MM.1S (cell line): ENCODE results near the gene MDM1.

Source experiments
- DNase-seq: peaks from one replicate; pipeline ENCODE4 v3.0.0-alpha.2; 2015
- H2AFZ ChIP-seq: fragments of 300-600 bp; sonication (generic); 2 replicates; pipeline ENCODE4 v1.6.0; 2016; ENCODE audit warnings: antibody characterized with exemption, low read length
- H3F3A ChIP-seq: fragments of 300-600 bp; sonication (generic); 2 replicates; pipeline ENCODE4 v1.6.1; 2016; ENCODE audit warnings: mild to moderate bottlenecking, antibody characterized with exemption, low read length, moderate library complexity, mixed read lengths; ENCODE audit not compliant: insufficient read depth
- H3K27ac ChIP-seq: fragments of 300-600 bp; sonication (generic); 2 replicates; pipeline ENCODE4 v1.5.1; 2016; ENCODE audit warnings: mild to moderate bottlenecking, low read length
- H3K27me3 ChIP-seq: fragments of 300-600 bp; sonication (generic); replicated peaks from 2 replicates; pipeline ENCODE4 v1.6.0; 2016; ENCODE audit warnings: low read length; ENCODE audit not compliant: insufficient read depth
- H3K36me3 ChIP-seq: fragments of 300-600 bp; sonication (generic); replicated peaks from 2 replicates; pipeline ENCODE4 v1.6.1; 2016; ENCODE audit warnings: mild to moderate bottlenecking, low read length, mixed read lengths; ENCODE audit not compliant: insufficient read depth
- H3K4me1 ChIP-seq: fragments of 300-600 bp; sonication (generic); 2 replicates; pipeline ENCODE4 v1.6.1; 2016; ENCODE audit warnings: low read length, mixed read lengths
- H3K4me2 ChIP-seq: fragments of 300-600 bp; sonication (generic); 2 replicates; pipeline ENCODE4 v1.6.0; 2016; ENCODE audit warnings: low read depth, low read length
- H3K4me3 ChIP-seq: fragments of 300-600 bp; sonication (generic); 2 replicates; pipeline ENCODE4 v1.5.1; 2016; ENCODE audit warnings: low read length, mixed read lengths
- H3K79me2 ChIP-seq: fragments of 300-600 bp; sonication (generic); 2 replicates; pipeline ENCODE4 v1.6.1; 2016; ENCODE audit warnings: mixed run types, low read length, mixed read lengths
- H3K9ac ChIP-seq: fragments of 300-600 bp; sonication (generic); 2 replicates; pipeline ENCODE4 v1.6.1; 2016; ENCODE audit warnings: low read length, mixed read lengths
- H3K9me2 ChIP-seq: fragments of 300-600 bp; sonication (generic); replicated peaks from 2 replicates; pipeline ENCODE4 v1.6.1; 2016; ENCODE audit warnings: mild to moderate bottlenecking, low read length, mixed read lengths; ENCODE audit not compliant: insufficient read depth
- H3K9me3 ChIP-seq: fragments of 300-600 bp; sonication (generic); replicated peaks from 2 replicates; pipeline ENCODE4 v1.6.1; 2016; ENCODE audit warnings: mild to moderate bottlenecking, low read length, mixed read lengths; ENCODE audit not compliant: insufficient read depth
- H4K20me1 ChIP-seq: fragments of 300-600 bp; sonication (generic); 2 replicates; pipeline ENCODE4 v1.6.1; 2016; ENCODE audit warnings: mild to moderate bottlenecking, low read length, moderate library complexity, mixed read lengths; ENCODE audit not compliant: insufficient read depth
- CTCF ChIP-seq: fragments of 300-600 bp; sonication (generic); IDR thresholded peaks from 2 replicates; pipeline ENCODE4 v1.5.1; 2016; ENCODE audit warnings: antibody characterized with exemption, low read length, mixed read lengths
- EZH2 ChIP-seq: fragments of 300-600 bp; sonication (generic); optimal IDR thresholded peaks from 2 replicates; pipeline ENCODE3; 2017; ENCODE audit warnings: low read depth, mild to moderate bottlenecking, antibody characterized with exemption, low read length, mixed read lengths
- EZH2phosphoT487 ChIP-seq: fragments of 300-600 bp; sonication (generic); IDR thresholded peaks from 2 replicates; pipeline ENCODE4 v1.6.1; 2018; ENCODE audit warnings: antibody characterized with exemption, low read length

The MDM1 gene

GRCh38 chr12:68327896-68328295, 4.3 kb downstream of the MDM1 start:
- Histone ChIP-seq H3K4me1 (peaks cover 6% of the 10 kb centered on the region; the same call in 1 of the 2 replicates), H4K20me1 (no peaks in the 10 kb centered on the region), H3K9me3 (no peaks in the 10 kb centered on the region), H2AFZ (no peak overlapping the region), H3K4me2 (no peak overlapping the region), H3K4me3 (no peak overlapping the region), H3K79me2 (0 out of 2 replicates have a peak, but pooled peaks cover 3% of the 10 kb centered on the region), H3K9me2 (no peaks in the 10 kb centered on the region), H3F3A (no peaks in the 10 kb centered on the region), H3K27ac (no peak overlapping the region), H3K27me3 (no peaks in the 10 kb centered on the region), H3K36me3 (no peaks in the 10 kb centered on the region), H3K9ac (no peak overlapping the region)
- TF ChIP-seq EZH2phosphoT487 (no peak), CTCF (no peak), EZH2 (no peak)
- DNase-seq = no peak

GRCh38 chr12:68326716-68327115, 5.4 kb downstream of the MDM1 start:
- H3F3A ChIP-seq = no peaks in the 10 kb centered on the region
- no peak overlapping the region for H2AFZ ChIP-seq
- H4K20me1 ChIP-seq = no peaks in the 10 kb centered on the region
- H3K9me3 ChIP-seq = no peaks in the 10 kb centered on the region
- H3K9ac ChIP-seq = no peak overlapping the region
- no peak overlapping the region for H3K4me2 ChIP-seq
- H3K27me3 ChIP-seq = no peaks in the 10 kb centered on the region
- no peak overlapping the region for H3K27ac ChIP-seq
- peaks cover 6% of the 10 kb centered on the region; the same call in 1 of the 2 replicates for H3K4me1 ChIP-seq
- no peak overlapping the region for H3K4me3 ChIP-seq
- H3K79me2 ChIP-seq = 0 out of 2 replicates have a peak, but pooled peaks cover 3% of the 10 kb centered on the region
- H3K9me2 ChIP-seq = no peaks in the 10 kb centered on the region
- DNase-seq = no peak
- TF ChIP-seq EZH2 = no peak
- no peak for TF ChIP-seq CTCF
- no peak for TF ChIP-seq EZH2phosphoT487
- H3K36me3 ChIP-seq = no peaks in the 10 kb centered on the region

GRCh38 chr12:68325966-68326365, 6.2 kb downstream of the MDM1 start:
- H3K79me2 ChIP-seq = no peaks in the 10 kb centered on the region
- H3K9me3 ChIP-seq = no peaks in the 10 kb centered on the region
- no peaks in the 10 kb centered on the region for H3K36me3 ChIP-seq
- no peaks in the 10 kb centered on the region for H3K9me2 ChIP-seq
- no peak overlapping the region for H3K4me3 ChIP-seq
- no peak overlapping the region for H3K9ac ChIP-seq
- no peak overlapping the region for H3K4me2 ChIP-seq
- no peaks in the 10 kb centered on the region for H3K27me3 ChIP-seq
- H3K27ac ChIP-seq = no peak overlapping the region
- TF ChIP-seq EZH2 (no peak), EZH2phosphoT487 (no peak), CTCF (no peak)
- no peaks in the 10 kb centered on the region for H3F3A ChIP-seq
- no peak for DNase-seq
- H3K4me1 ChIP-seq = peaks cover under 1% of the 10 kb centered on the region; the same call in 1 of the 2 replicates
- no peaks in the 10 kb centered on the region for H4K20me1 ChIP-seq
- H2AFZ ChIP-seq = no peak overlapping the region
